GM18873 (cell line): ENCODE measurements around the gene SGCB.
"Not testable (repeated sequence)": the region's sequence is repeated elsewhere in the genome, so short reads cannot be mapped to it uniquely, and the experiment has no call there.

Source experiments
- ATAC-seq: cut with Tn5 transposase; IDR thresholded peaks from one replicate; pipeline ENCODE4 v1.9.1; 2021; ENCODE audit warnings: mild to moderate bottlenecking, moderate library complexity, moderate number of reproducible peaks; ENCODE audit not compliant: unreplicated experiment, low FRiP score

SGCB gene, protein sequence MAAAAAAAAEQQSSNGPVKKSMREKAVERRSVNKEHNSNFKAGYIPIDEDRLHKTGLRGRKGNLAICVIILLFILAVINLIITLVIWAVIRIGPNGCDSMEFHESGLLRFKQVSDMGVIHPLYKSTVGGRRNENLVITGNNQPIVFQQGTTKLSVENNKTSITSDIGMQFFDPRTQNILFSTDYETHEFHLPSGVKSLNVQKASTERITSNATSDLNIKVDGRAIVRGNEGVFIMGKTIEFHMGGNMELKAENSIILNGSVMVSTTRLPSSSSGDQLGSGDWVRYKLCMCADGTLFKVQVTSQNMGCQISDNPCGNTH

DNA sequence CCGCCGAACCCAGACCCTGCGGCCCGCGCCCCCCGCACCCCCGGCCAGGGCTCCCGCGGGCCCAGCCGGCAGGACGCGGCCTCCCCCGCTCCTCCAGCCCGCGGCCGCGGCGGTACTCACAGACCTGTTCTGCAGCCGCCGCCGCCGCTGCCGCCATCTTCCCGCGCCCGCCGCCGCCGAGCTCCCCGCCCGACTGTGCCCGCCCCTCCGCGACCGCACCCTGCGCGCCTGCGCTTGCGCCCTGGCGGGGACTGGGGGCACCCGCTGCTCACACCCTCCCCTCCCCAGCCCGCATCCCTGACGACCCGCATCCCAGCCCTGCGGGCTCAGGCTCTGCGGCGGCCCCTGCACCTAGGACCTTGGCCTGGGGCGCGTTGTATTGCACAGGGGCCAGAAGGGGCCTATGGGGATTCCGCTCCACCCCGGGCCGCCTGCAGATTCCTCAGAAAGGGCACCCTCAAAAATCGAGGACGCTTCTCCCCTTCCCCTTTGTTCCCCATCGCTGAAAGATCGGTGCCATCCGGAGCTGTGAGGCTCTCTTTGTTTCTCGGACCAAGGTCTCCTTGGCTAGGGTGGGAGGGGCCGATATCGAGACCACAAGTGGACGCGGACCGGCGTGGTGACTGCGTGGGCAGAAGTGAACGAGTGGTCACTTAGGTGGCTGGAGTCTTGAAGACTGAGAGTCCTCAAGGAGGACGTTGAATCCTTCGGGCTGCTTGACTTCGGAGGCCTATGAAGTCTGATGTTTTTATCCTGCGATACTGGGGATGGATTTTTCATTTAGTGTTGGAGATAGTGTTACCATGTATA lies at the start of gene SGCB:
TSS of gene SGCB (minus strand) at position 197 of the 810 bp plus-strand sequence. CDS start at position 157, 40 bp downstream.
- ATAC-seq, result peak; percentile 72

GRCh38 chr4:52086425-52086824 lies 48.3 kb upstream of the SGCB start:
- ATAC-seq, result not testable (repeated sequence)

GRCh38 chr4:52081216-52081615 lies 43.1 kb upstream of the SGCB start:
- ATAC-seq, result no peak

GRCh38 chr4:52079659-52080058 lies 41.6 kb upstream of the SGCB start:
- no peak for ATAC-seq

- ATAC-seq, result no peak
Measured at GRCh38 chr4:52076731-52077130, 38.6 kb upstream of the SGCB start.

- no peak for ATAC-seq
Measured at GRCh38 chr4:52071791-52072546, 33.9 kb upstream of the SGCB start.

DNA sequence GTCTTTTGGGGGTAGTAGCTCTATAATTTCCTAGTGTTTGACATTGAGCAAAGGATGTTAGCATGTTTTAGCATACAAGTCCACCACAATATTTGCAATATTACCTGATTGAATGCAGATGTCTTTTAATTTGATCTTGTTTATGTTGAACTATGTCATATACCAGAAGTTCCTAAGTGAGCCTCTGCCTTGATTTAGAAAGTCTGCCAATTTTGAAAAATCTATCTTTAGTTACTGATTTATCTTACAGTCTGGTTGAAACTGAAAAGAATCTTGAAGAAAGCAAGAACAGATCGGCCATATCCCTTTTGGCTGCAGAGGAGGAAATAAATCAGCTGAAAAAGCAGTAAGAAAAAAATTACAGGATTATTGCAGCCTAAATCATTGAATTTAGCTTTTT lies 31.5 kb upstream of the SGCB start:
- no peak for ATAC-seq

DNA sequence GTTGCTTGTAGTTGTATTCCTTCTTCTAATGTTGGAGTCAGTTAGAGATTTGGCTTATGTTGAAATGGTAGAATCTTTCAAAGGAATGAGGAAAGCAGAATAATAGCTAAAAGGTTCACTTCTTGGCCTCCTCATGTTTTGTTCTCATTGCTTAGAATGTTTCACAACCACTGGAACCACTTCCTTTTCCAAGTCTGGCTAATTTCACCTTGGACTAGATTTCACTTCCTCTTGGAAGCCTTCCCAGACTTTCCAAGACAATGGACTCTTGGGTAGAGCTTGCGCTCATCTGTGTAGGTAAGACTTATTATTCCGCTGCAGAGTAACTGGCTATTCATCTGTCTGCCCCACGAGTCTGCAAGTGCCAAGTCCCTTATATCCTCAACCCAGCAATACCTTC lies 21.3 kb upstream of the SGCB start:
- ATAC-seq, result no peak

- no peak for ATAC-seq
Measured at GRCh38 chr4:52058275-52058674, 20.2 kb upstream of the SGCB start.

- no peak for ATAC-seq
Measured at GRCh38 chr4:52057196-52057595, 19.1 kb upstream of the SGCB start.

- no peak for ATAC-seq
Measured at GRCh38 chr4:52054254-52054653, 16.2 kb upstream of the SGCB start.

GRCh38 chr4:52052475-52052780 lies 14.3 kb upstream of the SGCB start:
- peak; percentile 68 for ATAC-seq

- ATAC-seq, result peak; percentile 50
Measured at GRCh38 chr4:52051615-52052474, 13.7 kb upstream of the SGCB start.

DNA sequence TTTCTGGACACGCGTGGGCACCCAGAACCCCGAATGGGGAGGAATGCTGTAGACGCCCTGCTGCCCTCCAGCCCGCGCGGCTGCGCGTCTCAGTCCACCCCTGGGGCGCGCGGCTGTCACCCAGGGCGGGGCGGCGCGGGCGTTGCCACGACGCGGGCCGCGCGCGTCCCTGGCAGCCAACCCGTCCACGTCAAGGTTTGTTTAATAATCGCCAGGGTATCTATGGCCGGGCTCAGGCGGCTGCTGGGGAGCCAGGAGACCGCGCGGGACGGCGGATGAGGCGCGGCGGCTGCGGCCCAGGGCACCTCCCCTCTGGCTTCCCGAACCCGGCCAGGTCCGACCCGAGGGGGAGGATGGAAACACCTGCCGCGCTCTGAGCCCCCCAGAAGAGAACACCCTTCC lies 13.1 kb upstream of the SGCB start, which contains the start of gene SPATA18:
TSS of gene SPATA18 (plus strand) at position 92 of the 402 bp plus-strand sequence. CDS start 401 bp downstream, outside the sequence.
- ATAC-seq, result peak; percentile 34

DNA sequence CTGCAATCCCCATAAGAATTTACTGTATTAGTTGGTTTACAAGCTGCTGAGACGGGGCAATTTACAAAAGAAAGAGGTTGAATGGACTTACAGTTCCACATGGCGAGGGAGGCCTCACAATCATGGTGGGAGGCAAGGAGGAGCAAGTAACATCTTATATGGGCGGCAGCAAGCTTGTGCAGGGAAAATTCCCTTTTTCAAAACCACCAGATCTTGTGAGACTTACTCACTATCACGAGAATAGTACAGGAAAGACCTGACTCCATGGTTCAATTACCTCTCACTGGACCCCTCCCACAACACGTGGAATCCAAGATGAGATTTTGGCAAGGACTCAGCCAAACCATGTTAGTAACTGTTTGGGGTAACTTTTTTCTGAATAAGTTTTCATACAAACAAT lies 11.2 kb upstream of the SGCB start:
- no peak for ATAC-seq

DNA sequence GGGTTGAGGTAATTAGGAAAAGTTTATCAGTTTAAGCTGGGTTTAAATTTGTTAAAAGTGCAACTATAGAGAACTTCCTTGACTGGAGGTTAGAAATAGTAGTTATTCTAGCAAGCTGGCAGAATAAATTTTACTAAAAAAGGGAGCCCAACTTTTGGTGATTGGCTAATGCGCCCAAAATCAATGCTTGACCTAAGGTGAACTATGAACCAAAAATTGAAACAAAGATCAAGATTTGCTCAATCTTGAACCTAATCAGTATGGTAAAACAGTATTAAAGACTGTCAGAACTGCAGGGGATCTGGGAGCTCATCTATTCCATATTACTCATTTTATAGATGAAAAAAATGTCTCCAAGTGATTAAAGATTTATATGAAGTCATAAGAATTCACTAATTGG lies 6.9 kb upstream of the SGCB start:
- no peak for ATAC-seq

- ATAC-seq, result peak; percentile 48
Measured at GRCh38 chr4:52037689-52038102, 403 bp downstream of the SGCB start.

DNA sequence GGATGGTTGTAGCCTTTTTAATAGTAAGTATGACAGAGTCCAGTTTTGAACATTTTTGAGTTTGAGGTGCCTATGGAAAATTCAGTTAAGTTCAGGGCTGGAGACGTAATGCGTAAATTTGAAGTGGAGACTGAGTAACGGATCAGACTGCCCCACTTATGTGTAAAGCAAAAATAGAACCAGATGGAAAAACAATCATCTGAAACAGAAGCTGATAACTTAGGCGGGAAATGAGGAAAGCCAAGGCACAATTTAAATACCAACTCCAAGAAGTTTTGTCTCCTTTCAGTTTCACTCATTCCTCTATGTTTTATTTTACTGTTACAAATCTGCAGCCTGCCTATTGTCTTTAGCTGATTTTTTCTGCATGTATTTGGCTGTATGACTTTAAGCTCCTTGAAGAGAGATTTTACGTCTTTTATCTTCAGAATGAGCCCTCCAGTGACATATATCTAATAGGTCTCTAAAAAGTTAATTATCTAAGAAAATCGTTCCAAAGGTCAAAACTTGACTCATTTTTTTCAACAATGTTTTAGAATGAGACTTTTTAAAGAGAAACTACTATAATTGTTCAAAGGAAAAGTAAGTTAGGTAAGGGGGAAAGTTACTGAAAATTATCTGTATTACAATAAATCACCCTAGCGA lies 1.1 kb downstream of the SGCB start:
- no peak for ATAC-seq

DNA sequence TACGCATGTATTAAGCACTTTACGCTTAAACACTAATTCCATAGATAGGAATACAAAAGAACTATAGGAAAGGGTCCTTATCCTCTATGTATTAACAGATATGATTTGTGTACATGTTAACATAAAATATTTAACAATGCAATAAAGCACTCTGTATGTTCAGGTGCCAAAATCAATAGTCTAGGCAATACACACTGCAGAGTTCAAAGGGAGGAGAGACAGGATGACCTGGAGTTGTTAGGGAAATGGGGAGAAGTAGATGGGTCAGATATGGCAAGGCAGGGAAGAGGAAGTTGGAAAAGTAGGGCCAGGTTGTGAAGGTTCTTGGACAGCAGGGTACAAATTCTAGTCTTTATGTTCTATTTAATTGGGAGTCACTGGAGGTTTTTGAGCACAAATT lies 2.9 kb downstream of the SGCB start:
- ATAC-seq, result no peak

GRCh38 chr4:52032005-52032404 lies 6.1 kb downstream of the SGCB start:
- no peak for ATAC-seq
